Hematopoietic multipotent progenitor cell (in vitro differentiated cells): Measurements from ENCODE around the gene SERPINB4. TPM values are rescaled to one million over a fixed set of nuclear protein-coding genes. Genes with fewer than 3 reads are reported as not detected.

ENCODE experiments used
- total RNA-seq: library from RNA; depleted of rRNA; stranded (reverse); fragments of >200 nt; gene quantifications from one replicate; pipeline ENCODE4 v1.2.3, GENCODE V29; 2012

Gene SERPINB4
- total RNA-seq, 1 donor: not detected

Other genes starting within 250 kb of the SERPINB4 start
- gene VPS4B, start 221.8 kb downstream of the SERPINB4 start, total RNA-seq: 18.0 TPM
- not detected for gene SERPINB5, start 167.3 kb downstream of the SERPINB4 start, total RNA-seq
- not detected for gene SERPINB12, start 101.9 kb downstream of the SERPINB4 start, total RNA-seq
- not detected for gene SERPINB13, start 56.9 kb downstream of the SERPINB4 start, total RNA-seq
- gene SERPINB3, start 17.6 kb upstream of the SERPINB4 start, total RNA-seq: not detected
- not detected for gene SERPINB11, start 58.7 kb upstream of the SERPINB4 start, total RNA-seq
- not detected for gene SERPINB7, start 131.2 kb upstream of the SERPINB4 start, total RNA-seq
- gene SERPINB2, start 243.4 kb upstream of the SERPINB4 start, total RNA-seq: 0.27 TPM